Middle frontal gyrus (tissue), 1 donor: ENCODE results near the gene MGRN1.
A peak's percentile ranks its signal among the peaks of the same experiment; 100 is the strongest.

Experiments used
- DNase-seq: peaks from one replicate; pipeline ENCODE4 v3.0.0-alpha.2; 2015; ENCODE audit warnings: low spot score; ENCODE audit errors: extremely low spot score

Gene MGRN1

DNA sequence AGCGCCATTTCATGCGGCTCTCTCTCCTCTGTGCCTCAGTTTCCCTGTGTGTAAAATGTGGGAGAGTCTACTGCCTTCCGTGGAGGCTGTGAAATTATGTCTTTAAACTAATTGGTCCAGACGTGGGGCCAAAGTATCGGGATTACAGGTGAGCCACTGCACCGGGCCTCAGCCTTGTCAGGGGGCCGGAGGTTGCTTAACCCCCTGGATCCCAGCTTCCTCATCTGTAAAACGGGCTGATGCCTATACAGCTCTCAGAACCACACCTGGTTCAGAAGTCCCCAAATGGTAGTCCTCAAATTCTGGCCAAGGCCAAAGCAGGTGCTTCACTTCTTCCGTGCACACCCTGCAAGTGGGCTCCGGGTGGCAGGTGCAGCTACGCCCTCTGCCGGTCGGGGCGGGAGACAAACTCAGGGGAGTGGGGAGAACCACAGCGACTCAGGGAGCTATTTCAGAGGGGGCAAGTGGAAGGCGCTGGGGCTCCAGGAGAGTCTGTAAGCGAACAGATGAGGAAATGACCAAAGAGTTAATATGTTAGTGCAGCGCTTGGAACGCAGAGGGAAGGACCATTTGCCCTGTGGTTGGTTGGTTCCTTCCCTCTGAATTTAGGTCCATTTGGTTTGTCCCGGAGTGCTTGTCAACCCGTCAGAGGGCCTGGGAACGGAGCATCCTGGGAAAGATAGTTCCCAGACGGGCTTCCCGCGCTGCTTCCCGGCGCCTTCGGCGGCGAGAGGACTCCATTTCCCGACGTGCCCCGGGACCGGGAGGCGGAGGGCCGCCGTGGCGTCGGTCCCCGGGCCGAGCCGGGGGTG, at the start of gene MGRN1:
Gene MGRN1 (plus strand): TSS at position 812 of the 812 bp plus-strand sequence. CDS start 135 bp downstream, outside the sequence.
- DNase-seq = peak; percentile 91

DNA sequence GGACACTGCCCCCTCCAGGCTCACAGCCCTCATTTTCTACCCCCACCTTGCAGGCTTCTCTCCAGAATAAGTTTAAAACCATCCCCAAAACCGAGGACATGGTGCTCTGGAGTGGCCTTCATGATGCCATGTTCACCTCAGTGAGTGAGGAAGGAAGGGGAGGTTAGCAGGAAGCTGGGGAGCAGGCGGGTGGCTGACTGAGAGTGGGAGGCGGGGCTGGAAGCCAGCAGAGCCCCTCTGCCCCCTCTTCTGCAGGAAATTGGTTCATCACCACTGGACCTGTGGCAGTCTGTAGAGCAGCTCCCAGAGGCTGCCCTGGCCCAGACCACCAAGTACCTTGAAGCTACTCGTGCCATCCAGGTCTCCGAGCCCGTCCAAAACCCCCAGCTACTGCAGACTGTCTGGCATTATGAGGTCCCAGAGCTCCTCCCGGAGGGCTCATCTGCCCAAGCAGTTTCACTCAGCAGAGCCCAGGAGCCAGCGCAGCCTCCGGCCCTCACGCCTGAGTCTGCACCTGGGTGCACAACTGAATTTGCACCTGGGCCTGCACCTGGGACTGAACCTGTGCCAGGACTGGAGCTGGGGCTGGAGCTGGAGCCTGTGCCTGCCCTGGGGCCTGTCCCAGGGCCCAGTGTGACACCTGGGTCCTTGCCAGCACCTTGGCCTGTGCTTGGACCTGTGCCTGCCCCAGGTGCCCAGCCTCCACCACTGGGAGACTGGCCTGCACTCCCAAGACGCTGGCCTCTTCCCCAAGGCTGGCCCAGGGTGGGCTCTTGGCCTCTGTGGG, 49.5 kb upstream of the MGRN1 start:
- DNase-seq = no peak

DNA sequence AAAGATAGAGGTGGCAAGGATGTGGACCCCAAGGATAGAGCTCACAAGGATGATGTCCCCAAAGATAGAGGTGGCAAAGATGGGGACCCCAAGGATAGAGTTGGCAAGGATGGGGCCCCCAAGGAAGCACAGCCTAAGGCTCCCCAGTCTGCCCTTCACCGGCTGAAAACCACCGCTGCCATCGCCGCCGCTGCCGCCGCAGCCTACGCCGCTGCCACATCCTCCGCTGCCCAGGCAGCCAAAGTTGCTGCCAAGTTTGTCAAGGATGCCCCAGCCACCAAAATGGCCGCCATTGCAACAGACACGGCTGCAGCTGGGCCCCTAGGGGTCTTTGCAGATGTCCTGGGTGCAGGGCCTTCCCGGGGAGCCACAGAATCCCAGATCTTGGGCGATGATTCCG, 48.6 kb upstream of the MGRN1 start:
- DNase-seq = no peak

DNA sequence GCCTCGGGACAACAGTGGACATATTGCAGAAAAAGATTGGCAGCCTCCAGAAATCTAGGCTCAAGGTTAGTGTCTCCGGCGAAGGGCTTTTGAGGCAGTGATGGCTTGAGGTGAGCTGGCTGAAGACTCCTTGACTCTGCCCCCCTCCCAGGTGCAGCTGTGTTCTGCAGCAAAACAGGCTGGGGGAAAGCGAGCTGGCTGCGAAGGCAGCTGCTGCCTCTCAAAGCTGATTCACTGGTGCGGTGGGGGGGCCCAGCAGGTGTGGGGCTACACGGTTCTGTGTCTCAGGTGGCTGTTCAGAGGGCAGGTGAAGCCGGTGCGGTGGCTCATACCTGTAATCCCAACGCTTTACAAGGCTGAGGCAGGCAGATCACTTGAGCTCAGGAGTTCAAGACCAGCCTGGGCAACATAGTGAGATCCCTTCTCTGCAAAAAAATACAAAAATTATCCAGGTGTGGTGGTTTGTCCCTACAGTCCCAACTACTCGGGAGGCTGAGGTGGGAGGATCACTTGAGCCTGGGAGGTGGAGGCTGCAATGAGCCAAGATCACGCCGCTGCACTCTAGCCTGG, 45.6 kb upstream of the MGRN1 start:
- no peak for DNase-seq

DNA sequence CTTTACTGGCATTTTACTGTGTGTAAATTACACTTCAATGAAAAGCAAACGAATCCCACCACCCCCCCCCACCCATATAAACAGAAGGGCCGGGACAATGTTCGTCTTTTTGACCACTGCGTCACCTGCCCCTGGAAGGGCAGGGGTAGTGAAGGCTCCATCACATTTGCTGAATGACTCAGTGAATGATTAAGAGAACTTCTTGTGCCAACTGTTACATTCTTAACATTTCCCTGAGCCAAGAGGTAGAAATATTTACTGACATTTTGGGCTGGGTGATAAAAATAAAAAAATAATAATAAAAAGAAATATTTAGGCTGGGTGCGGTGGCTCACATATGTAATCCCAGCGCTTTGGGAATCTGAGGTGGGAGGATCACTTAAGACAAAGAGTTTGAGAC, 44.4 kb upstream of the MGRN1 start:
- DNase-seq = no peak

DNA sequence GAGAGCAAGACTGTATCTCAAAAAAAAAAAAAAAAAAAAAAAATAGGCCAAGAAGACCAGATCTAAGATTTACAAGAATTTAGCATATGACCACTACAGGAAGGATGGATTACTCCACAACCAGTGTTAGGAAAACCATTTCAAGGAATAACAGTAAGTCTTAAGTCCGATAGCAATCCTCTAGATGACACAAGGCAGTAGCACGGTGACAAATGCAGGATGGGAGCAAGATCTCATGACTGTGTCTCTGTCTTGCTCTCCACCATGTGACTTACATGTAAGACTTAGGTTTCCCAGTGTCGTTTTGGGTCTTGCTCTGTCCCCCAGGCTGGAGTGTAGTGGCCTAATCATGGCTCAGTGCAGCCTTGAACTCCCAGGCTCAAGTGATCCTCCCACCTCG, 40.7 kb upstream of the MGRN1 start:
- no peak for DNase-seq

DNA sequence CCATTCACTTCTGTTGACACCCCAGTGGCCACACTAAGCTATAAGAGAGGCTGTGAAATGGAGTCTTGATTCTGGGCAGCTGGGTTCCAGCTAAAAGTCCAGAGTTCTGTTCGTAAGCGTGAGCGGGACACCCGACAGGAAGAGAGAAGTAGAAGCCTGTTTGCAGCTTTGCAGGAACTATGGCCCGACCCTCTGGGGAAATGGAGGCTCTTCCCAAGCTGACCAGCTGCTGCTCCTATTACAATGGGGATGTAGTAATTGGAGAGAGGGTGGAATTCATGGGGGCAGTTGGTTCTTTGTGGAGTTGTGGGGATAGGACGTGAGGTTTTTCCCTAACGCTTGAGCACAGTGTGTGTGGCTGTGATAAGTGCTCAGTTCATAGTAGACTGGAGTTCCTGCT, 38.3 kb upstream of the MGRN1 start:
- DNase-seq = no peak

DNA sequence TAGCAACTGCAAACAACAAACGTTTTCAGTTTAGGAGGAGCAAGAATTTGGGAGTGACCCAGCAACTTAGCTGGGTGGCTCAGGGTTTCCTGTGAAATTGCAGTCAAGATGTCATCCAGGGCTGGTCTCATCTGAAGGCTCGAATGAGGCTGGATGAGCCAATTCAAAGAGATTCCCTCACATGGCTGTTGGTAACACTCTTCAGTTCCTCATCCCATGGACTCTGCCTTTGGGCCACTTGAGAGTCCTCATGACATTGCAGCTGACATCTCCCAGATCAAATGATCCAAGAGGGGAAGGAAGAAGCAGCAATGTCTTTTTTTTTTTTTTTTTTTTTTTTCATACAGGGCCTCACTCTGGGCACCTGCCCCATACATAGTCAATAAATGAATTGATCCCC, 36.2 kb upstream of the MGRN1 start:
- DNase-seq = no peak

DNA sequence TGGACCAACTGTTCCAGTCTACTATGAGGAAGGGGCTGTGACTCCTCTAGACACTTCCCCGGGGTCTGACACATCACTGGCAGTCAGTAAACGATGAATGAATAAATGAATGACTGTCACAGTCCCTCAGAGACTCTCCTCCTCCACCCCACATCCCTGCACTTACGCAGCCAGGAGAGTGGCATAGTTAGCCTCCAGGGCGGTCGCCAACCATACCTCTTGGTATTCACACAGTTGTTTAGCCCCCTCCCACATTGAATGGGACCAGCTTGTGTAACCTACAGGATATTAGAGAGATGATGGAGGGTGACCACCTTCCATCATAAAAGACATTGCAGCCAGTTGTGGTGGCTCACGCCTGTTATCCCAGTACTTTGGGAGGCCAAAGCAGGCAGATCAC, 35.7 kb upstream of the MGRN1 start:
- DNase-seq = no peak

DNA sequence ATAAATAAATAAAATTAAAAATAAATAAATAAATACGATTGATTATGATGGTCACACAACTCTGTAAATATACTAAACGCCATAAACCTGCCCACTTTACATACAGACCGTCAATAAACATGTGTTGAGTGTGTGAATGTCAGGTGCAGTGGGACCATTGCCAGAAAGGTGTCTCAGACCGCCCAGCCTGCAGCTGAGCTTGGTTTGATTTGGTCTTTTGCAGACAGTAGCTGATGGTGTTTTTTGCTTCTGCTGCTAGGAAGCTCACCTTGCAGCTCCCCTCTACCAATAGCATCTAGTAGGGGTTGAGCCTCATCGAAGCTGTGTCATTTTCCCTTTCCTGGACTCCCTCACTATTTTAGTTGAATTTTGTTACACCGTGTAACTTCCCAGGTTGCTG, 33.4 kb upstream of the MGRN1 start:
- DNase-seq = no peak

DNA sequence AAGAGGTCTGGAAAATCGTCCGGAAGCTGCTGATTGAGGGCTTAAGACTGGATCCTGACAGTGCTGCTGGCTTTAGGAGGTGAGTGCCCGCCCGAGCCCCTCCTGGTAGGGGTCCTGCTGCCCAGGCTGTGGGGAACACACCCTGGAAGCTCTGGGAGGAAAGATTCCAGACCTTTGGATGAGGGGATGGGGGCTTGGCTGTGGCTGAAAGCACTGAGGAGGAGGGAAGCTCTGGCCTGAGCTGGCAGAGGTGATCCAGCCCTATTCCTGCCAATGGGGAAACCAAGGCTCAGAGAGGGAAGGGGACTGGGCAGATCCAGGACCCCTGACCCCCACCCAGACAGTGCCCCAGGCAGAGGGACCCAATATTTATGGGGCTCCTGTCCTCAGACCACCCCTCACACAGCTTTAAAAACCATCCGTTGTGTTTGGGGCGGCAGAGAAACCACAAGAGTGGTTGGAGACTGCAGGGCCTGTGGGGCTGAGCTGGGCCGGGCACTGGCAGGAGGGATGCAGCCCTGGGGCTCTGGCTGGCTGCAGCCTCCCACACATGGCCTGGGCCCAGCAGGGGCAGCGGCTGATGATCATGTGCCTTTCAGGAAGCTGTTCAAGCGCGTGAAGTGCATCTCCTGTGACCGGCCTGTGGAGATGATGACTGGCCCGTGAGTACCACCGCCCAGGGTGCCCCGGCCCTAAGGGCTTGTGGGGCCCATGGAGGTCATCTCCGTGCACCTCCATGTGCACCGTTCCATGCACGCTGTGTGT, 32.7 kb upstream of the MGRN1 start:
- no peak for DNase-seq

DNA sequence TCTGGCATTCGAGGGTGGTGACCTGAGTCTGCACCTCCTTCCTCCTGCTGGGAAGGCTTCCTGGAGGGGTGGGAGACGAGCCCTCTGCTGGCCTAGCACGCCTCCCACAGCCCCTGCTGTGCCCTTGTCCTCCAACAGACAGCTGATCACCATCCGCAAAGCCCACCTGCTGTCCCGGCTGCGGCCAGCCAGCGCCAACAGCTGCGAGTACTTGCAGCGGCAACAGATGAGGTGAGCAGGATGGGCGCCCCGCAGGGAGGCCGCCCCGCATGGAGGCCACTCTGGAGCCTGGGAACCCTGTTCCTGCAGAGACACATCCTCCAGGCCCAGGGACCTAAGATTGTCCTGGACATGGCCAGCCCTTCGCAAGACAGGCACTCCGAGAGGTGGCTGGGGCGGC, 31.5 kb upstream of the MGRN1 start:
- DNase-seq = no peak

DNA sequence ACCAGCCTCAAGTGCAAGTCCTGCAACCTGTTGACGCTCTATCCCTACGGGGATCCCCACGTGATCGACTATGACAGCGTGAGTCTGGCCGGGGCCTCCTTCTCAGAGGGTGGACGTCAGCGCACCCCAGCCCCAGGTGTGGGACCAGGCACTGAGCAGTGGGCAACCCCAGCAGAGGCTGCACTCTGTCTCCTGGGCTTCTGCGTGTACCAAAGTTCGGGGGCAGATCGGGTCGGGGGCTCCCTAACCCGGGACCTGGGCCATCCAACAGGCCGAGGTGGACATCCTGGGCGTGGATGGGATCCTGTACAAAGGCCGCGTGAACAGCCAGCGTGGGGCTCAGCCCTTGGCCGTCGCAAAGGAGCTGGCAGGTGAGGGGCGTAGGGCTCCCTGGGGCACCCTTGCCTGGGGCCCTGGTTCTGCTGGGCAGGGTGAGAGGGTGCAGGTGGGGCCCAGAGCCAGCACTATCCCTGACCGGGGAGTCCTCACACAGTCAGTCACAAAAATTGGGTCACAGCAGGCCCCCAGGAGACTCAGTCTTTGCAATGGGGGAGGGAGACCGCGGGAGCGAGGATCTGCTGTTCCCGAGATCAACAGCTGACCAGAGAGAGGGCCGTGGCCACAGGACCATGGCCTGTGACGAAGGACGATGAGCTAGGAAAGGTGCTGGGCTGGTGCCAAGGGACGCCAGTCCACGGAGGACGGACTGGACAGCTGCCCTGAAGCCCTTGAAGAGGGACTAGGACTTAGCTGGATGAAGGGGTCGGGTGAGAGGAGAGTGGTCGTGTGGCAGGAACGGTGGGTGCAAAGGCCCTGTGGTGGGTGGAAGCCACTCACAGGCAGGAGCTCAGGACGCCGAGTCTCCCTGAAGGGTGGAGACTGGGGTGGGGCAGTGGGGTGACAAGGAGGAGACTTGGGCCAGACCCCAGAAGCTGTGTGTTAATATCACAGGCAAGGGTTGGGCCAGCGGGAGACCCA, 29.9 kb upstream of the MGRN1 start:
- no peak for DNase-seq

DNA sequence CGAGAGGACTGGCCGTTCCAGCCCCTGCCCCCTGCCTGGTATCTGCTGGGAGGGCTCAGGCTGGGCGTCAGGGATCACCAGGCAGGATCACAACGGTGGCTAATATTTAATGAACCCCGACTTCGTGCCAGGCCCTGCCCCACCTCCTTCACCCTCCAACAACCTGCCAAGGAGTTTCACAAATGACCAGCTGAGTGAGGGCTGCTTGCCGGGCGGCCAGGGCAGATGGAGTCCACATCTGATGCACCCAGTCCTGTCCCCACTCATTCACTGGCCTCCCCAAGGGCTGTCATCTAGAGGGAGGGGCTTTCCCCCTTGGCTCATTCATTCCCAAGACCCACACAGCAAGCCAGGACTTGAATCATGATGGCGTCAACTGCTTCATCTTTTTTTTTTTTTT, 27.5 kb upstream of the MGRN1 start:
- DNase-seq = no peak

DNA sequence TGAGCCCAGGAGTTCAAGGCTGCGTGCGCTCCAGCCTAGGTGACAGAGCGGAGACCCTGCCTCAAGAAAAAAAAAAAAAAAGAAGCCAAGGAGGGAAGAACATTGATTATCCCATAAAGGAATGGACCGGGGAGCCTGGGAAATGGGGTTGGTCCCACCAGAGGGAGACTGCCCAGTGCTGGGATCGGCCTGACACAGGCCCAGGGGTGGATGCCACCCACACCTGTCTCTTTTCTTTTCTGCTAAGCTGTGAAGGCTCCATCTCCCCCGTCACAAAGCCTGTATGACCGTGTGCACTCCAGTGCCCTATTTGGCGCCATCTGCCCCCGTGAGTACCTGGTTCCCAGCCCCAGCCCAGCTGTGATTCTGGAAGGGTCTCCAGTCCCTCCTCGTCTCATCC, 25.6 kb upstream of the MGRN1 start:
- no peak for DNase-seq

DNA sequence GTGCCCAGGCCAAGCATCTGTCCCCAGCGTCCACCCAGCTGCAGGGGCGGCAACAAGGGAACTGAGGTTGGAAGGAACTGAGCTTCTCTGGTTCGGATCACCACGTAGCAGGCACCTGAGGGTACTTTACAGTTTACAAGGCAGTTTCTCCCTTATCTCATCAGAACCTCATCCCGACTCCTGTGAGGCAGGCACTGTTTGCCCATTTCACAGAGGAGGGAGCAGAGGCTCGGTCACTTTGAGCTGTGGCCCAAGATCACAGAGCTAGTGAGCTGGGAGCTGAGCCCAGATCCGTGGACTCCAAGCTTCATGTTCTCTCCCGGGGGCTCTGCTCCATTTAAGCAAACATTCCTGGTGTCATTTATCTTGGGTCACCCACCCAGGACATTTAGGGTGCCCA, 25.1 kb upstream of the MGRN1 start:
- no peak for DNase-seq

DNA sequence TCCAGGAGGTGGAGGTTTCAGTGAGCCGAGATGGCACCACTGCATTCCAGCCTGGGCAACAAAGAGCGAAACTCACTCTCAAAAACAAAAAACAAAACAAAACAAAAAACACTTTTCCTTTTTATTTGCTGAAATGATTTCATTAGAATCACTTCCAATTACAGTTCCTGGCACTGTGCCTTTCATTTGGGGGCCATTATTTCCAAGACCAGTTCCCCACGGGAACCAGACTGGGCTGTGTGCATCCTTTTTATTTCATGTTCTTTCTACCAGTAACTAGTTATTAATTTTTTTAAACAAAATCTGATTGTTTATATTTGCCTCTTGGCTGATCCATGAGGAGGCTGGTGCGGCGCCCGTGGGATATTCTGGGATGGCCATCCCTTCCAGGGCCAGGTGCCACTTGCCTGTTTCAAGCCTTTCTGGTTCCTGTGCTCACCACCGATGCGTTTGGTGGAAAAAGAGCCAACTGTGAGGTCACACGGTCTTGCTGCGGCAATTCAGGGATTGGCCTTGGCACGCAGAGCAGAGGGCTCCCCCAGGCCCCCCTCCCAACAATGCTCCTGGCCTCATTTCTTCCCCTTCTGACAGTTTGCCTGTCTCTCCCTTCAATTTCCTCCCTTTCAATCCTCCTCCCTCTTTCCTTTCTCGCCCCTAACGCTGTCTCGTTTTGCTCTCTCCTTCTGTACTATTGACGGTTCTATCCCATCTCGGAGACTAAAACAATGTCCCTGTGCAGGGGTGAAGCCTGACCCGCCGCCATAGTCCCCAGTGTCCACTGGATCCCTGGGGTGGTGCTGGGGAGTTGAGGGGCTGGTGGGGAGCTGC, 23.4 kb upstream of the MGRN1 start:
- DNase-seq = no peak

DNA sequence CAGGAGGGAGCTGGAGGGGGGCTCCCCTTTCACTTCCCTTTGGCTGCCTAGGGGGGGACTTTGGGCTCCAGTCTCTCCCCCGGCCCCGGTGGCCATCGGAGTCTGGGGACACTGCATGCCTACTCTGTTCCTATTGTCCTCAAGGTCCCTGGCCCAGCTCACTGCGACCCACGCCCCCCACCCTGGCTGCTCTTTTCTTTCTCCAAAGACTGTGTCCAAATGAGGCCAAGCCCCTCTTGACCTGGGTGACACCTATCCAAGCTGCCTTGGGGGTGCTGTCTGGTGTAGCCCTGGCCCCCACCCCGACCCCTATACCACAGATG, 22.8 kb upstream of the MGRN1 start:
- DNase-seq = no peak

DNA sequence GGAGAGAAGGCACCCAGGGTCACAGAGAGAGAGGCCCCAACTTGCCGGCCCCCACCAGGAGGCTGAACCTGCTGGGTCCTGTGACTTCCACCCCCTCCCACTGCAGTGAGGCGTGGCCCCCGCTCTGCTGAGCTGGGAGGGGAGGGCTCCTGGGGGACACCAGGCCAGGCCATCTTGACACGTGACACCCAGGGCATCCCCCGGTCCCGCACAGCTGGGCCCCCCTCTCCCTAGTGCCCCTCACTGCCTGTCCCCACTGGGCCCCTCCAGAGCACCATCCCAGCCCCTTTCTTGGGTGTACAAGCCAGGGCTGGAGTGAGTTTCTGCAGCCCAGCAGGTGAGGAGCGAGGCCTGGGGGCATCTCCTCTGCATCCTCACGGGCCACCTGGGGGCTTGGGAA, 22.3 kb upstream of the MGRN1 start:
- DNase-seq = no peak

DNA sequence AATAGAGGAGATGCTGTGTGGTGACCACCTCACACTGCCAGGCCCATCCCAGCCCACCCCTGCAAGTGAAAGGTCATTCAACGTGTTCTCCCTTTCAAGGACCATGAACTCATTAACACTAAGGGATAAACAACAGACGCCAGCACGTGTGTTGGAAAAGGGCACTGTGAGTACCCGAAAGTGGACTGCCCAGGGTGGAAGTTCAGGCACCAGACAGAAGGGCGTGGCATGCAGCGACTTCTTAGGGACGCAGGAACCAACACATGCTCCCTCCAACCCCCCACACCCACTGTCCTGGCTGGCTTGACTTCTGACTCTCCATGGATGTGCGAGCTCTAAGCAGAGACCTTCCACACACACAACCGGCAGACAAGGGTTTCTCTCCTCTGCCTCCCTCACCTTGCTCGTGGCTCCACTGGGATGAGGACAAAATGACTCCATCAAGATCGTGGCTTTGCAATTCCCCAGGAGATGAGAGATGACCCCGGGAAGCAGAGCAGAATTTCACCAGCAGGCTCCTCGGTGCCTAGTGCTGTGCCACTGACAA, 20.9 kb upstream of the MGRN1 start:
- DNase-seq = no peak
